Lower leg skin (tissue), 4 donors: ENCODE measurements around the gene MED31. TPM values are rescaled to one million over a fixed set of nuclear protein-coding genes. Genes with fewer than 3 reads are reported as not detected.

Source experiments
- DNase-seq, 2 donors: peaks; one replicate each; pipeline ENCODE4 v3.0.0-alpha.2; 2019; ENCODE audit warnings: low spot score in 2 of 2
- H3K4me3 ChIP-seq: fragments of 200-600 bp; sonication (generic); 2 replicates; pipeline ENCODE4 v1.5.1; 2017; ENCODE audit warnings: mild to moderate bottlenecking, low read depth; ENCODE audit not compliant: poor library complexity, severe bottlenecking
- CTCF ChIP-seq, 3 donors: fragments of 450-650 bp; IDR thresholded peaks; one replicate each; pipeline ENCODE4 v1.5.1; 2016; ENCODE audit warnings: antibody characterized with exemption in 3 of 3, mild to moderate bottlenecking in 3 of 3, moderate library complexity in 2 of 3
- POLR2A ChIP-seq, 2 donors: fragments of 450-650 bp; IDR thresholded peaks; one replicate each; pipeline ENCODE4 v1.6.1; 2016 to 2017; ENCODE audit warnings: antibody characterized with exemption in 2 of 2, mild to moderate bottlenecking in 1 of 2, moderate library complexity in 1 of 2
- WGBS, 2 donors: methylation state at CpG; one replicate each; pipeline ENCODE4 v1.1.5; 2018; 5-methylcytosine and 5-hydroxymethylcytosine counted together
- intact Hi-C: fragments of 100-400 bp; cut with DNase I; formaldehyde crosslinking; loops from one replicate; pipeline ENCODE4 v1.15.0; 2023; ENCODE audit warnings: low total_unique reads
- total RNA-seq, 4 donors: library from RNA; depleted of rRNA; stranded (reverse); fragments of >200 nt; gene quantifications; one replicate each; pipeline ENCODE4 v1.1.0, GENCODE V29; 2016

MED31 gene
- total RNA-seq, 4 donors from 2014 or later, result 2.4 to 16.5 (median 9.8) TPM

GRCh38 chr17:6682339-6682738, 30.9 kb upstream of the MED31 start:
- no peak overlapping the region for H3K4me3 ChIP-seq
- WGBS, 2 donors, result 88 to 97% methylated on average over 4 of the region's 4 CpGs
- DNase-seq, result no peak
- intact Hi-C loops, result no loop called here
- no peak for TF ChIP-seq POLR2A (IDR thresholded peaks at IDR 0.05)
- TF ChIP-seq CTCF (IDR thresholded peaks at IDR 0.05), result no peak

DNA sequence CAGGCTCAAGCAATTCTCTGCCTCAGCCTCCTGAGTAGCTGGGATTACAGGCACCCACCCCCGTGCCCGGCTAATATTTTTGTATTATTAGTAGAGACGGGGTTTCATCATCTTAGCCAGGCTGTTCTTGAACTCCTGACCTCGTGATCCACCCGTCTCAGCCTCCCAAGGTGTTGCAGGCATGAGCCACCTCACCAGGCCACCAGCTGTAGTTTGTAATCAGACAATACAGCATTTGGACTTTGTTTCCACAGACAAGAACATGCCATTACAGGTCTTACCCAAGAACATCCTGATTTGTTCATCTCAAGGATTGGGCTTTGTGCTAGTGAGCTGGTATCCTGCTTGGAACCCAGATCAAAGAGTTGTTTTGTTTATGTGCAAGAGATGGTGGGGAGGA, 30.3 kb upstream of the MED31 start:
- TF ChIP-seq CTCF (IDR thresholded peaks at IDR 0.05), result no peak
- no peak for TF ChIP-seq POLR2A (IDR thresholded peaks at IDR 0.05)
- no peak overlapping the region for H3K4me3 ChIP-seq
- 67 to 69% methylated on average over 5 of the region's 5 CpGs for WGBS, 2 donors
- DNase-seq, result no peak
- intact Hi-C loops, result no loop called here

DNA sequence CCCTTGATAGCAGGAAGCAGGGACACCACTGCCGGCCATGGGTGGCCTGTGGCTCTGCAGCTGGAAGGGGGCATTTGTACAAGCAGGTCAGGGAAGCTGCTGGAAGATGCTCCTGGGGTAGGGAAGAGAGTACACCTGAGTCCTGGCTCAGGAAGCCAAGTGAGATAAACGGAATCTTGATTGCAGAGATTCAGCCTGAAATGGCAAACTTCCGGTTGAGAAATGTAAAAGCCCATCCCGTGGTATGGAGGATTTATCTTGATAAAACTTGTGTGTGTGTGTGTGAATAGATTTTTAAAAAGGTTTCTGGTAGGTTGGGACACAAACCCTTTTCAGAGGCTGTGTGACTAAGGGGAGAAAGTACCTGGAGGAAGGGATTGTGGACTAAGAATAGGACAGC, 29.8 kb upstream of the MED31 start:
- TF ChIP-seq POLR2A (IDR thresholded peaks at IDR 0.05) (no peak), CTCF (IDR thresholded peaks at IDR 0.05) (no peak)
- no peak overlapping the region for H3K4me3 ChIP-seq
- WGBS, 2 donors, result 64 to 73% methylated on average over 4 of the region's 4 CpGs
- intact Hi-C loops, result no loop called here
- DNase-seq, result no peak

DNA sequence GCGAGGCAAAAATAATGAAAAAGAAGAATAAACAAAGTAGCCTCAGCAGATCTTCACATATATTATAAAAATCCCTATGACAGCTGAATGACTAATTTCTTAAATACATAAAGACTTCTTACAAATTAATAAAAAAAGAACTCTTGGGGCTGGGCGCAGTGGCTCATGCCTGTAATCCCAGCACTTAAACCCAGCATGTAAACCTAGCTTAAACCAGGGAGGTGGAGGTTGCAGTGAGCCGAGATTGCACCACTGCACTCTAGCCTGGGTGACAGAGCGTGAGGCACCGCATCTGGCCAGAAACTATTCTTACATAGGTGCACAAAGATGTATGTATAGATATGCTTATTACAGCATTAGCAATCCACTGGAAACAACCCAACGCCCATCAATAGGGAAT, 27.8 kb upstream of the MED31 start:
- WGBS, 2 donors, result 63 to 74% methylated on average over 6 of the region's 6 CpGs
- no peak overlapping the region for H3K4me3 ChIP-seq
- TF ChIP-seq POLR2A (IDR thresholded peaks at IDR 0.05) (no peak), CTCF (IDR thresholded peaks at IDR 0.05) (no peak)
- no peak for DNase-seq
- intact Hi-C loops, result loop anchor here (10.0 kb wide), 1 partner anchor 156 kb away; the partner anchor contains the start of gene TEKT1

DNA sequence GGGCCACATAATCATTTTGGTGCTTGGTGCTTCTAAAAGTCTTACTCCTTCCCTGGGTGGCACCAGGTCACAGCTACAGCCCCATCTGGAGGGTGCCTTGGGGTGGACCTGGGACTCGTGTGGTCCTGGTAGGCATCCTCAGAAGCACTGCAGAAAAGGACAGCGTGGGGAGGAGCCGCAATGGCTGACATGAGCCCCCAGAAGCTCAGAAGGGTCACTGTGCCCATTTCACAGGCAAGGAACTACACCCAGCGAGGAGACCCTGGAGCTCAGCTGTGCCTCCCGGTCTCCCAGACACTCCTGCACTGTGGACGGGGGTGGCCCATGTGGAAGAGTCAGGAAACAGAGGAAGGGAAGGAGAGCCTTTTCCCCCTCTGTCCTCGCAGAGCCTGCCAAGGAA, 26.5 kb upstream of the MED31 start:
- DNase-seq, result no peak
- no peak for TF ChIP-seq CTCF (IDR thresholded peaks at IDR 0.05)
- no peak for TF ChIP-seq POLR2A (IDR thresholded peaks at IDR 0.05)
- H3K4me3 ChIP-seq, result no peak overlapping the region
- WGBS, 2 donors, result 80 to 83% methylated on average over 7 of the region's 7 CpGs
- intact Hi-C loops, result loop anchor here (10.0 kb wide), 1 partner anchor 157 kb away; the partner anchor contains the start of gene TEKT1

DNA sequence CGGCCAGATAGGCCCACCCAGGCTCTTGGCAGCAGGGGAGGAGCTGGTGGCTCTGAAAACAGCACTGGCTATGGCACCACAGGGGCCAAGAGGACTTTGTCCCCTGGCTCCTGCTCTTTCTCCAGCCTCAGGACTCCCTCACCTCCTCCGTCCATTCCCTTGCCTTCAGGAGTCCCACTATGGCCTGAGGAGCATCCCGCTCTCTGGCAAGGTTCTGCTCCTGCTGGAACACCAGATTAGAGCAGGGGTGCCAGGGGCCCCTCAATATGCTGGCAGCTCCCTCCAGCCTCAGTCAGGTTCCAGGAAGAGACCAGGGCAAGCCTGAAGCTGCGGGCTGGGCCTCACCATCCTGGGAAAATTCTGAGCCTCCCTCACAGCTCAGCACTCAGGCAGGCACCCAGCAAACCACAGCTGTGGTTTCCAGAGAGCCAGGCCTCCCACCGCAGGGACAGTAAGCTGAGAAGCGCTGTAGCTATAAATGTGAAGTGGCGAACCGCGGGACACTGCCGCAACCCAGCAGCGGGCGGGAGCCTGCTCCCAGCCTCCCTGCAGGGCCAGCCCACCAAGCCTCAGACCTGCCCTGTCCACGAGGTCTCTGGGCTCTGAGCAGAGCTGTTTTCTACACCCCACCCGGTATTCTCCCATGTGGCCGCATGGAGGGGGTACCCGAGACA, 25.9 kb upstream of the MED31 start:
- WGBS, 2 donors, result 47 to 66% methylated on average over 15 to 16 of the region's 16 CpGs
- TF ChIP-seq CTCF (IDR thresholded peaks at IDR 0.05) (no peak), POLR2A (IDR thresholded peaks at IDR 0.05) (no peak)
- DNase-seq, result no peak
- no peak overlapping the region for H3K4me3 ChIP-seq
- intact Hi-C loops, result loop anchor here (10.0 kb wide), 1 partner anchor 158 kb away; the partner anchor contains the start of gene TEKT1
